ENCODE measurements around the gene CTNNA2.

DNA sequence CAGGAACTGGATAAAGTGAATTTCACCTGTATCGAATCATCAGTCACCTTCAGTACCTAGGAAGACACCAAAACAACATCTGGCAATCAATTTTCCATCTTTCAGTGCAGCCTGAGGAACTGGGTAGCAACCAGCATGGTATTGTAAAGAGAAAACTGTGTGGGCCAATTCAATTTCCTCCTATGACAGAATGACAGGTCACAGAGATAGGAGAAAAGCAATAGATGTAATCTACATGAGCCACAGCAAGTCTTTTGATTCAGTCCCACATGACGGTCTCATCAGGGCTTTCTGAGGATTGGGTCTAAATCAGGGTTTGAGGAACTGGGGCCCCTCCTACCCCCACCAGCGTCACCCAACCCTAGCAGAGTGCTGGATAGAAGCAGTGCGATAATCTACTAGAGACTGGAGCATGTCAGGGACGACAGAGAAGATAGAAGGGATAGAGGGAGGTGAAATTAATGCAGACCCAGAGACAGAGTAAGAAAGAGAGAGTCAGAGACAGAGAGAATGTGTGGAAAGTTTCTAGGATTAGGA lies 523.0 kb downstream of the CTNNA2 start:
- no peak for TF ChIP-seq RXRA (IDR thresholded peaks at IDR 0.05; ENCODE audit: insufficient read depth, low read depth, low read length)
- TF ChIP-seq RAD21 (IDR thresholded peaks at IDR 0.05 in 1 of 2, conservative IDR thresholded peaks at IDR 0.05 in 1 of 2; ENCODE audit: low read depth in 2 of 2, low read length in 2 of 2): no peak

All from H1 (cell line).